ENCODE data around the gene LRRC7. TPM values are rescaled to one million over a fixed set of nuclear protein-coding genes. Genes with fewer than 3 reads are reported as not detected.

Gene LRRC7
- total RNA-seq, 4 donors from 2014 or later: 0.40 to 1.7 (median 0.63) TPM

GRCh38 chr1:69673321-69673720, 105.6 kb downstream of the LRRC7 start:
- Histone ChIP-seq H3K36me3 (no peaks in the 10 kb centered on the region), H3K27ac (no peak overlapping the region), H3K4me1 (no peaks in the 10 kb centered on the region), H3K27me3 (no peaks in the 10 kb centered on the region), H3K4me3 (no peak overlapping the region), H3K9me3 (no peaks in the 10 kb centered on the region)
- no peak for DNase-seq
- no peak for TF ChIP-seq POLR2A (IDR thresholded peaks at IDR 0.05)
- no peak for TF ChIP-seq CTCF (IDR thresholded peaks at IDR 0.05)

- no peaks in the 10 kb centered on the region for H3K27me3 ChIP-seq
- H3K9me3 ChIP-seq: no peaks in the 10 kb centered on the region
- no peaks in the 10 kb centered on the region for H3K36me3 ChIP-seq
- no peak overlapping the region for H3K27ac ChIP-seq
- TF ChIP-seq POLR2A (IDR thresholded peaks at IDR 0.05) (no peak), CTCF (IDR thresholded peaks at IDR 0.05) (no peak)
- DNase-seq: no peak
- no peak overlapping the region for H3K4me3 ChIP-seq
- no peaks in the 10 kb centered on the region for H3K4me1 ChIP-seq
Observed at GRCh38 chr1:69679965-69680364, 112.2 kb downstream of the LRRC7 start.

- Histone ChIP-seq H3K9me3 (no peaks in the 10 kb centered on the region), H3K4me3 (no peak overlapping the region), H3K27me3 (no peaks in the 10 kb centered on the region), H3K36me3 (no peaks in the 10 kb centered on the region), H3K27ac (no peak overlapping the region), H3K4me1 (no peaks in the 10 kb centered on the region)
- TF ChIP-seq CTCF (IDR thresholded peaks at IDR 0.05) (no peak), POLR2A (IDR thresholded peaks at IDR 0.05) (no peak)
- no peak for DNase-seq
Observed at GRCh38 chr1:69686367-69686984, 118.8 kb downstream of the LRRC7 start.

- no peaks in the 10 kb centered on the region for H3K4me1 ChIP-seq
- no peak for DNase-seq
- TF ChIP-seq CTCF (IDR thresholded peaks at IDR 0.05): no peak
- H3K36me3 ChIP-seq: no peaks in the 10 kb centered on the region
- no peak overlapping the region for H3K27ac ChIP-seq
- no peak overlapping the region for H3K4me3 ChIP-seq
- no peaks in the 10 kb centered on the region for H3K27me3 ChIP-seq
- no peaks in the 10 kb centered on the region for H3K9me3 ChIP-seq
Observed at GRCh38 chr1:69688193-69688592, 120.5 kb downstream of the LRRC7 start.

GRCh38 chr1:69691179-69691578, 123.5 kb downstream of the LRRC7 start:
- Histone ChIP-seq H3K4me1 (no peaks in the 10 kb centered on the region), H3K4me3 (no peak overlapping the region), H3K27ac (no peak overlapping the region), H3K9me3 (no peaks in the 10 kb centered on the region), H3K36me3 (no peaks in the 10 kb centered on the region), H3K27me3 (no peaks in the 10 kb centered on the region)
- TF ChIP-seq CTCF (IDR thresholded peaks at IDR 0.05) (no peak), POLR2A (IDR thresholded peaks at IDR 0.05) (no peak)
- no peak for DNase-seq
